ENCODE results near the gene IQCE. TPM values are rescaled to one million over a fixed set of nuclear protein-coding genes. Genes with fewer than 3 reads are reported as not detected.

IQCE gene
- polyA plus RNA-seq, 1 donor from 2014 or later = 21.2 TPM

DNA sequence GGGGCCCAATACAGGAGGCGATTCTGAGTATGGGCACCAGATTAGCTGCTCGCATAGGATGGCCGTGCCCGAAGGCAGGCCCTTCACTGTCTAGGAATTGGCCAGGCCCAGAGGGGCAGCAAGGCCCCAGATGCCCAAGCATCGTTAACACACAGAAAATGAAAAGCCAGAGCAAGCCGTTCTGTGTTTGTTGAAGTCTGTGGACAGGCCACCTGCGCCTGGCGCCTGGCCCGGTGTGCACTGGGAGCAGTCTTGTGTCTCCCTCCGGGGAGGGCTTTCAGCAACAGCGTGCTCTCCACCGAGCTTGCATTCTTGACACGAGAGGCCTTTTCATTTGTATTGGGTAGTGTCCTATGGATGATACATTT lies 38.5 kb downstream of the IQCE start:
- H3K27ac ChIP-seq (ENCODE audit: low read length) = no peak overlapping the region
- H3K27me3 ChIP-seq (ENCODE audit: insufficient read depth, low read depth, low read length) = no peaks in the 10 kb centered on the region
- no peaks in the 10 kb centered on the region for H3K9me3 ChIP-seq (ENCODE audit: low read length)
- no peak overlapping the region for H3K4me3 ChIP-seq (ENCODE audit: low read length)
- H3K9me2 ChIP-seq (ENCODE audit: insufficient read depth, low read length) = no peaks in the 10 kb centered on the region
- no peak overlapping the region for H3K9ac ChIP-seq (ENCODE audit: low read length)
- no peaks in the 10 kb centered on the region for H3K79me2 ChIP-seq (replicated peaks; ENCODE audit: insufficient read depth, low read length)
- H2AFZ ChIP-seq (ENCODE audit: low read depth, low read length) = no peak overlapping the region
- no peak overlapping the region for H3K4me2 ChIP-seq (ENCODE audit: low read length)
- no peaks in the 10 kb centered on the region for H3F3A ChIP-seq (ENCODE audit: insufficient read depth, low read length, poor library complexity, severe bottlenecking)
- no peaks in the 10 kb centered on the region for H3K36me3 ChIP-seq (ENCODE audit: insufficient read depth, low read length)
- H4K20me1 ChIP-seq (ENCODE audit: insufficient read depth) = no peaks in the 10 kb centered on the region
- TF ChIP-seq MXI1 (conservative IDR thresholded peaks at IDR 0.05; ENCODE audit: poor library complexity, severe bottlenecking) (no peak), EZH2 (IDR thresholded peaks at IDR 0.05; ENCODE audit: borderline replicate concordance, insufficient read depth, low read length, poor library complexity, severe bottlenecking) (no peak), TAF1 (IDR thresholded peaks at IDR 0.05; ENCODE audit: low read depth) (no peak), EP300 (conservative IDR thresholded peaks at IDR 0.05; ENCODE audit: poor library complexity, severe bottlenecking) (no peak), RAD21 (conservative IDR thresholded peaks at IDR 0.05) (no peak)
- TF ChIP-seq, protein P1, sequence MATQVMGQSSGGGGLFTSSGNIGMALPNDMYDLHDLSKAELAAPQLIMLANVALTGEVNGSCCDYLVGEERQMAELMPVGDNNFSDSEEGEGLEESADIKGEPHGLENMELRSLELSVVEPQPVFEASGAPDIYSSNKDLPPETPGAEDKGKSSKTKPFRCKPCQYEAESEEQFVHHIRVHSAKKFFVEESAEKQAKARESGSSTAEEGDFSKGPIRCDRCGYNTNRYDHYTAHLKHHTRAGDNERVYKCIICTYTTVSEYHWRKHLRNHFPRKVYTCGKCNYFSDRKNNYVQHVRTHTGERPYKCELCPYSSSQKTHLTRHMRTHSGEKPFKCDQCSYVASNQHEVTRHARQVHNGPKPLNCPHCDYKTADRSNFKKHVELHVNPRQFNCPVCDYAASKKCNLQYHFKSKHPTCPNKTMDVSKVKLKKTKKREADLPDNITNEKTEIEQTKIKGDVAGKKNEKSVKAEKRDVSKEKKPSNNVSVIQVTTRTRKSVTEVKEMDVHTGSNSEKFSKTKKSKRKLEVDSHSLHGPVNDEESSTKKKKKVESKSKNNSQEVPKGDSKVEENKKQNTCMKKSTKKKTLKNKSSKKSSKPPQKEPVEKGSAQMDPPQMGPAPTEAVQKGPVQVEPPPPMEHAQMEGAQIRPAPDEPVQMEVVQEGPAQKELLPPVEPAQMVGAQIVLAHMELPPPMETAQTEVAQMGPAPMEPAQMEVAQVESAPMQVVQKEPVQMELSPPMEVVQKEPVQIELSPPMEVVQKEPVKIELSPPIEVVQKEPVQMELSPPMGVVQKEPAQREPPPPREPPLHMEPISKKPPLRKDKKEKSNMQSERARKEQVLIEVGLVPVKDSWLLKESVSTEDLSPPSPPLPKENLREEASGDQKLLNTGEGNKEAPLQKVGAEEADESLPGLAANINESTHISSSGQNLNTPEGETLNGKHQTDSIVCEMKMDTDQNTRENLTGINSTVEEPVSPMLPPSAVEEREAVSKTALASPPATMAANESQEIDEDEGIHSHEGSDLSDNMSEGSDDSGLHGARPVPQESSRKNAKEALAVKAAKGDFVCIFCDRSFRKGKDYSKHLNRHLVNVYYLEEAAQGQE (IDR thresholded peaks at IDR 0.05; ENCODE audit: borderline replicate concordance) = no peak
- TF ChIP-seq, protein P2, sequence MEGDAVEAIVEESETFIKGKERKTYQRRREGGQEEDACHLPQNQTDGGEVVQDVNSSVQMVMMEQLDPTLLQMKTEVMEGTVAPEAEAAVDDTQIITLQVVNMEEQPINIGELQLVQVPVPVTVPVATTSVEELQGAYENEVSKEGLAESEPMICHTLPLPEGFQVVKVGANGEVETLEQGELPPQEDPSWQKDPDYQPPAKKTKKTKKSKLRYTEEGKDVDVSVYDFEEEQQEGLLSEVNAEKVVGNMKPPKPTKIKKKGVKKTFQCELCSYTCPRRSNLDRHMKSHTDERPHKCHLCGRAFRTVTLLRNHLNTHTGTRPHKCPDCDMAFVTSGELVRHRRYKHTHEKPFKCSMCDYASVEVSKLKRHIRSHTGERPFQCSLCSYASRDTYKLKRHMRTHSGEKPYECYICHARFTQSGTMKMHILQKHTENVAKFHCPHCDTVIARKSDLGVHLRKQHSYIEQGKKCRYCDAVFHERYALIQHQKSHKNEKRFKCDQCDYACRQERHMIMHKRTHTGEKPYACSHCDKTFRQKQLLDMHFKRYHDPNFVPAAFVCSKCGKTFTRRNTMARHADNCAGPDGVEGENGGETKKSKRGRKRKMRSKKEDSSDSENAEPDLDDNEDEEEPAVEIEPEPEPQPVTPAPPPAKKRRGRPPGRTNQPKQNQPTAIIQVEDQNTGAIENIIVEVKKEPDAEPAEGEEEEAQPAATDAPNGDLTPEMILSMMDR (IDR thresholded peaks at IDR 0.05; ENCODE audit: poor library complexity, severe bottlenecking) = no peak

DNA sequence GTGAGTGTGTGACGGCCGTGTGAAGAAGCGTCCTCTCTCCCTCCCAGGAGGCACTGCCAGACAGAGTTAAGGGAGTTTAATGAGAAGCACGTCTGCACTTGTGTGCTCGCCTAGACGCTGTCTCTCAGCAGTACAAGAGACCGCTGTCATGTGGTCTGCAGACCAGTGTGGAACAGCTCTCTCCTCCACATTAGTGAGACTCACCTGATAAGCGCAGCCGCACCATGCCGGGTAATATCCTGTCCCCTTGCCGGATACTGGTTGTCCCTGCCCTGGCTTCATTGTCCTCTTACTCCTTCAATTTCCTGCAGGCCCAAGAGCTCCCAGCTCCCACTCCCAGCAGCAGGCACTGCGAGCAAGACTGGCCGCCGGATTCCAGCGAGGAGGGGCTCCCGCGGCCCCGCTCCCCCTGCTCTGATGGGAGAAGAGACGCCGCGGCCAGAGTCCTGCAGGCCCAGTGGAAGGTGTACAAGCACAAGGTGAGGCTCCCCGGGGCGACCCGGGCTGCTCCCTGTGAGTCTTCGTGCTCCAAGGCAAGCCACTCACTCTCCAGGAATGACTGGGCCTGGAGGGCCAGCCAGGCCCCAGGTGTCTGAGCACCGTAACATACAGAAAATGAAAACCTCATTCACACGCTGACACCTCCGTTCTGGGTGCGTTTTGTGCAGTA lies 39.5 kb downstream of the IQCE start:
- H3K27me3 ChIP-seq (ENCODE audit: insufficient read depth, low read depth, low read length) = no peaks in the 10 kb centered on the region
- H3K4me3 ChIP-seq (ENCODE audit: low read length) = no peak overlapping the region
- no peaks in the 10 kb centered on the region for H3K36me3 ChIP-seq (ENCODE audit: insufficient read depth, low read length)
- no peaks in the 10 kb centered on the region for H3F3A ChIP-seq (ENCODE audit: insufficient read depth, low read length, poor library complexity, severe bottlenecking)
- H4K20me1 ChIP-seq (ENCODE audit: insufficient read depth) = no peaks in the 10 kb centered on the region
- TF ChIP-seq POLR2AphosphoS5 (IDR thresholded peaks at IDR 0.05) (no peak), EZH2 (IDR thresholded peaks at IDR 0.05; ENCODE audit: borderline replicate concordance, insufficient read depth, low read length, poor library complexity, severe bottlenecking) (no peak), MXI1 (conservative IDR thresholded peaks at IDR 0.05; ENCODE audit: poor library complexity, severe bottlenecking) (no peak), RAD21 (conservative IDR thresholded peaks at IDR 0.05) (no peak), EP300 (conservative IDR thresholded peaks at IDR 0.05; ENCODE audit: poor library complexity, severe bottlenecking) (no peak), SMC3 (conservative IDR thresholded peaks at IDR 0.05; ENCODE audit: poor library complexity) (no peak), TAF1 (IDR thresholded peaks at IDR 0.05; ENCODE audit: low read depth) (no peak)
- TF ChIP-seq, protein P1 (IDR thresholded peaks at IDR 0.05; ENCODE audit: borderline replicate concordance) = no peak
- TF ChIP-seq, protein P2 (IDR thresholded peaks at IDR 0.05; ENCODE audit: poor library complexity, severe bottlenecking) = no peak
- no peak overlapping the region for H3K27ac ChIP-seq (ENCODE audit: low read length)
- no peak overlapping the region for H3K4me2 ChIP-seq (ENCODE audit: low read length)
- H3K9me2 ChIP-seq (ENCODE audit: insufficient read depth, low read length) = no peaks in the 10 kb centered on the region
- H3K79me2 ChIP-seq (replicated peaks; ENCODE audit: insufficient read depth, low read length) = no peaks in the 10 kb centered on the region
- H3K9me3 ChIP-seq (ENCODE audit: low read length) = no peaks in the 10 kb centered on the region
- H2AFZ ChIP-seq (ENCODE audit: low read depth, low read length) = no peak overlapping the region
- no peak overlapping the region for H3K9ac ChIP-seq (ENCODE audit: low read length)

Measured in neural cell (in vitro differentiated cells).